ENCODE data around the gene NXPH2.

DNA sequence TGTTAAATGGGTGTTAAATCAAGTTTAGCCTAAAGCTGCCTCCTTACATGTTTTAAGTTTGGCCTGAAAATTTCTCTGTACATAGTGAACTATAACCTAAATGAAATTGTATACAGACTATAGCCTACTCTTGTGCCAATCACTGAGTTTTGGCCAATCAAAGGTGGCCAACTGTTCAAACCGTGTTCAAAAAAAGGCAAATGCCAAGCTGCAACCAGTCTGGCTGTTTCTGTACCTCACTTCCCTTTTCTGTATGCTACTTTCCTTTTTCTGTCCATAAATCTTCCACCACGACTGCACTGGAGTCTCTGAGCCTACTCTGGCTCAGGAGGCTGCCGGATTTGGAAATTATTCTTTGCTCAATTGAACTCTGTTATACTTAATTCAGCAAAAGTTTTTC is 157.6 kb downstream of the NXPH2 start:
- TF ChIP-seq, protein P1, sequence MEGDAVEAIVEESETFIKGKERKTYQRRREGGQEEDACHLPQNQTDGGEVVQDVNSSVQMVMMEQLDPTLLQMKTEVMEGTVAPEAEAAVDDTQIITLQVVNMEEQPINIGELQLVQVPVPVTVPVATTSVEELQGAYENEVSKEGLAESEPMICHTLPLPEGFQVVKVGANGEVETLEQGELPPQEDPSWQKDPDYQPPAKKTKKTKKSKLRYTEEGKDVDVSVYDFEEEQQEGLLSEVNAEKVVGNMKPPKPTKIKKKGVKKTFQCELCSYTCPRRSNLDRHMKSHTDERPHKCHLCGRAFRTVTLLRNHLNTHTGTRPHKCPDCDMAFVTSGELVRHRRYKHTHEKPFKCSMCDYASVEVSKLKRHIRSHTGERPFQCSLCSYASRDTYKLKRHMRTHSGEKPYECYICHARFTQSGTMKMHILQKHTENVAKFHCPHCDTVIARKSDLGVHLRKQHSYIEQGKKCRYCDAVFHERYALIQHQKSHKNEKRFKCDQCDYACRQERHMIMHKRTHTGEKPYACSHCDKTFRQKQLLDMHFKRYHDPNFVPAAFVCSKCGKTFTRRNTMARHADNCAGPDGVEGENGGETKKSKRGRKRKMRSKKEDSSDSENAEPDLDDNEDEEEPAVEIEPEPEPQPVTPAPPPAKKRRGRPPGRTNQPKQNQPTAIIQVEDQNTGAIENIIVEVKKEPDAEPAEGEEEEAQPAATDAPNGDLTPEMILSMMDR (IDR thresholded peaks at IDR 0.05) = no peak
- no peak for TF ChIP-seq PRRX2 (CRISPR knock-in tag; IDR thresholded peaks at IDR 0.05)
- TF ChIP-seq CREM (CRISPR knock-in tag; IDR thresholded peaks at IDR 0.05) = no peak
- TF ChIP-seq, protein P2, sequence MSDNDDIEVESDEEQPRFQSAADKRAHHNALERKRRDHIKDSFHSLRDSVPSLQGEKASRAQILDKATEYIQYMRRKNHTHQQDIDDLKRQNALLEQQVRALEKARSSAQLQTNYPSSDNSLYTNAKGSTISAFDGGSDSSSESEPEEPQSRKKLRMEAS (CRISPR knock-in tag; IDR thresholded peaks at IDR 0.05) = no peak
- TF ChIP-seq, protein P3, sequence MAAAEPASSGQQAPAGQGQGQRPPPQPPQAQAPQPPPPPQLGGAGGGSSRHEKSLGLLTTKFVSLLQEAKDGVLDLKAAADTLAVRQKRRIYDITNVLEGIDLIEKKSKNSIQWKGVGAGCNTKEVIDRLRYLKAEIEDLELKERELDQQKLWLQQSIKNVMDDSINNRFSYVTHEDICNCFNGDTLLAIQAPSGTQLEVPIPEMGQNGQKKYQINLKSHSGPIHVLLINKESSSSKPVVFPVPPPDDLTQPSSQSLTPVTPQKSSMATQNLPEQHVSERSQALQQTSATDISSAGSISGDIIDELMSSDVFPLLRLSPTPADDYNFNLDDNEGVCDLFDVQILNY (CRISPR knock-in tag; IDR thresholded peaks at IDR 0.05) = no peak
- TF ChIP-seq, protein P4, sequence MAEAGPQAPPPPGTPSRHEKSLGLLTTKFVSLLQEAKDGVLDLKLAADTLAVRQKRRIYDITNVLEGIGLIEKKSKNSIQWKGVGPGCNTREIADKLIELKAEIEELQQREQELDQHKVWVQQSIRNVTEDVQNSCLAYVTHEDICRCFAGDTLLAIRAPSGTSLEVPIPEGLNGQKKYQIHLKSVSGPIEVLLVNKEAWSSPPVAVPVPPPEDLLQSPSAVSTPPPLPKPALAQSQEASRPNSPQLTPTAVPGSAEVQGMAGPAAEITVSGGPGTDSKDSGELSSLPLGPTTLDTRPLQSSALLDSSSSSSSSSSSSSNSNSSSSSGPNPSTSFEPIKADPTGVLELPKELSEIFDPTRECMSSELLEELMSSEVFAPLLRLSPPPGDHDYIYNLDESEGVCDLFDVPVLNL (CRISPR knock-in tag; IDR thresholded peaks at IDR 0.05; ENCODE audit: borderline replicate concordance, low read depth) = no peak
- no peak for TF ChIP-seq SMAD3 (CRISPR knock-in tag; IDR thresholded peaks at IDR 0.05; ENCODE audit: borderline replicate concordance)
- TF ChIP-seq, protein P5, sequence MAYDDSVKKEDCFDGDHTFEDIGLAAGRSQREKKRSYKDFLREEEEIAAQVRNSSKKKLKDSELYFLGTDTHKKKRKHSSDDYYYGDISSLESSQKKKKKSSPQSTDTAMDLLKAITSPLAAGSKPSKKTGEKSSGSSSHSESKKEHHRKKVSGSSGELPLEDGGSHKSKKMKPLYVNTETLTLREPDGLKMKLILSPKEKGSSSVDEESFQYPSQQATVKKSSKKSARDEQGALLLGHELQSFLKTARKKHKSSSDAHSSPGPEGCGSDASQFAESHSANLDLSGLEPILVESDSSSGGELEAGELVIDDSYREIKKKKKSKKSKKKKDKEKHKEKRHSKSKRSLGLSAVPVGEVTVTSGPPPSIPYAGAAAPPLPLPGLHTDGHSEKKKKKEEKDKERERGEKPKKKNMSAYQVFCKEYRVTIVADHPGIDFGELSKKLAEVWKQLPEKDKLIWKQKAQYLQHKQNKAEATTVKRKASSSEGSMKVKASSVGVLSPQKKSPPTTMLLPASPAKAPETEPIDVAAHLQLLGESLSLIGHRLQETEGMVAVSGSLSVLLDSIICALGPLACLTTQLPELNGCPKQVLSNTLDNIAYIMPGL (CRISPR knock-in tag; IDR thresholded peaks at IDR 0.05) = no peak

Data from WTC11 (cell line).